OCI-LY7 (cell line): ENCODE measurements around the gene NACA2. TPM values are rescaled to one million over a fixed set of nuclear protein-coding genes. Genes with fewer than 3 reads are reported as not detected.

ENCODE experiments used
- BruUV-seq: library from RNA; stranded (reverse); fragments of 400-500 nt; replicated peaks from 2 replicates; lab custom pipeline; 2021; lab: Mats Ljungman, UMichigan
- CTCF ChIA-PET: fragments of 300-600 bp; sonication (Branson Sonifier 250); formaldehyde crosslinking; loops from one replicate; lab custom pipeline; 2022; ENCODE audit warnings: antibody characterized with exemption; ENCODE audit not compliant: unreplicated experiment; lab: Charles Lee
- POLR2A ChIA-PET: fragments of 300-600 bp; sonication (Branson Sonifier 250); formaldehyde crosslinking; loops from one replicate; lab custom pipeline; 2022; ENCODE audit warnings: antibody characterized with exemption; lab: Charles Lee
- DNase-seq: peaks from one replicate; pipeline ENCODE4 v3.0.0-alpha.2; 2015; ENCODE audit warnings: low spot score
- H2AFZ ChIP-seq: fragments of 200-600 bp; sonication (generic), shearing (Covaris generic); 2 replicates; pipeline ENCODE4 v1.6.1; 2014; ENCODE audit warnings: mild to moderate bottlenecking, antibody characterized with exemption, low read length, moderate library complexity
- H3K27ac ChIP-seq: fragments of 200-600 bp; sonication (generic); 2 replicates; pipeline ENCODE4 v1.5.1; 2014; ENCODE audit warnings: mixed run types, low read depth, mild to moderate bottlenecking, moderate library complexity, low read length, inconsistent platforms; ENCODE audit not compliant: poor library complexity, severe bottlenecking
- H3K36me3 ChIP-seq: fragments of 200-600 bp; sonication (generic); 2 replicates; pipeline ENCODE4 v1.6.1; 2014; ENCODE audit warnings: mild to moderate bottlenecking, antibody characterized with exemption, low read length, moderate library complexity, mixed read lengths; ENCODE audit not compliant: insufficient read depth
- H3K4me1 ChIP-seq: fragments of 200-600 bp; sonication (generic); 2 replicates; pipeline ENCODE4 v1.5.1; 2014; ENCODE audit warnings: mild to moderate bottlenecking, low read length; ENCODE audit not compliant: insufficient read depth, poor library complexity, severe bottlenecking
- H3K4me2 ChIP-seq: fragments of 200-600 bp; sonication (generic); 2 replicates; pipeline ENCODE4 v1.6.1; 2014; ENCODE audit warnings: mild to moderate bottlenecking, low read length
- H3K4me3 ChIP-seq: fragments of 200-600 bp; sonication (generic); 2 replicates; pipeline ENCODE4 v1.5.1; 2014; ENCODE audit warnings: mild to moderate bottlenecking, low read depth, low read length; ENCODE audit not compliant: poor library complexity, severe bottlenecking
- H3K79me2 ChIP-seq: fragments of 200-600 bp; sonication (generic); 2 replicates; pipeline ENCODE4 v1.6.1; 2016; ENCODE audit warnings: low read depth, mild to moderate bottlenecking, low read length, moderate library complexity, mixed read lengths; ENCODE audit not compliant: insufficient read depth
- H3K9me2 ChIP-seq: fragments of 200-600 bp; sonication (generic); 2 replicates; pipeline ENCODE4 v1.6.1; 2016; ENCODE audit warnings: mild to moderate bottlenecking, low read length, mixed read lengths; ENCODE audit not compliant: insufficient read depth
- H3K9me3 ChIP-seq: fragments of 200-600 bp; sonication (generic); 2 replicates; pipeline ENCODE4 v1.6.1; 2014; ENCODE audit warnings: mild to moderate bottlenecking, mixed run types, low read length, mixed read lengths
- H4K20me1 ChIP-seq: fragments of 200-600 bp; sonication (generic); 2 replicates; pipeline ENCODE4 v1.6.1; 2014; ENCODE audit warnings: mild to moderate bottlenecking, antibody characterized with exemption, low read length, moderate library complexity, mixed read lengths; ENCODE audit not compliant: insufficient read depth
- CTCF ChIP-seq: fragments of 200-600 bp; sonication (generic); conservative IDR thresholded peaks from 2 replicates; pipeline ENCODE4 v1.5.1; 2014; ENCODE audit warnings: mild to moderate bottlenecking, antibody characterized with exemption, low read length, moderate library complexity, mixed read lengths
- EZH2phosphoT487 ChIP-seq: fragments of 200-600 bp; sonication (generic); IDR thresholded peaks from 2 replicates; pipeline ENCODE4 v1.6.1; 2018; ENCODE audit warnings: low read depth, borderline replicate concordance, mild to moderate bottlenecking, mixed run types, antibody characterized with exemption, low read length, moderate library complexity, mixed read lengths
- intact Hi-C: fragments of 100-400 bp; cut with micrococcal nuclease; formaldehyde crosslinking; loops from one replicate; pipeline ENCODE4 v1.10.0; 2022; ENCODE audit not compliant: unreplicated experiment
- total RNA-seq, 2 experiments: library from RNA; depleted of rRNA in 1 of 2; stranded (reverse); fragments of >200 nt in 1 of 2; shearing (Covaris generic) in 1 of 2; gene quantifications; 2 replicates each; pipeline ENCODE4 v1.2.3, GENCODE V29; 2014 to 2022

Gene NACA2
- total RNA-seq, 2 experiments from 2014 or later = not detected

- Histone ChIP-seq H3K36me3 (no peaks in the 10 kb centered on the region), H3K9me3 (no peaks in the 10 kb centered on the region), H3K27ac (no peak overlapping the region), H3K4me3 (no peak overlapping the region), H3K4me2 (peak overlapping the region; percentile 10), H3K9me2 (no peaks in the 10 kb centered on the region), H3K4me1 (no peaks in the 10 kb centered on the region), H2AFZ (peak overlapping the region; percentile 50; the same call in 1 of the 2 replicates), H3K79me2 (no peaks in the 10 kb centered on the region), H4K20me1 (no peaks in the 10 kb centered on the region)
- no peak for TF ChIP-seq CTCF
- TF ChIP-seq EZH2phosphoT487 = no peak
- DNase-seq = no peak
- ChIA-PET POLR2A (interaction anchor here (0.6 to 1.1 kb wide), 5 partner anchors 15 to 71 kb away, joined by 3 to 4 read pairs (median 3); no protein-coding TSS in a partner anchor), CTCF (interaction anchor here (0.6 kb wide), 1 partner anchor 13 kb away, joined by 4 read pairs; no protein-coding TSS in a partner anchor)
- BruUV-seq = no TSS peak
- intact Hi-C loops = no loop called here
These were observed 11.7 kb downstream of the NACA2 start for GRCh38 chr17:61579347-61579746.

GRCh38 chr17:61578645-61579044 is 12.4 kb downstream of the NACA2 start:
- Histone ChIP-seq H3K4me3 (no peak overlapping the region), H4K20me1 (no peaks in the 10 kb centered on the region), H3K9me3 (no peaks in the 10 kb centered on the region), H3K4me2 (no peak overlapping the region), H3K9me2 (no peaks in the 10 kb centered on the region), H2AFZ (no peak overlapping the region), H3K27ac (no peak overlapping the region), H3K36me3 (no peaks in the 10 kb centered on the region), H3K79me2 (no peaks in the 10 kb centered on the region), H3K4me1 (no peaks in the 10 kb centered on the region)
- ChIA-PET POLR2A (interaction anchor here (0.6 to 1.1 kb wide), 5 partner anchors 15 to 70 kb away, joined by 3 to 4 read pairs (median 3); no protein-coding TSS in a partner anchor), CTCF (no interaction called here)
- intact Hi-C loops = no loop called here
- no peak for TF ChIP-seq CTCF
- no peak for TF ChIP-seq EZH2phosphoT487
- DNase-seq = no peak
- no TSS peak for BruUV-seq

- H3K4me1 ChIP-seq = no peaks in the 10 kb centered on the region
- no peaks in the 10 kb centered on the region for H3K9me2 ChIP-seq
- H3K79me2 ChIP-seq = no peaks in the 10 kb centered on the region
- H2AFZ ChIP-seq = 0 out of 2 replicates have a peak overlapping the region, but pooled peaks have one; percentile 44
- H4K20me1 ChIP-seq = no peaks in the 10 kb centered on the region
- H3K4me3 ChIP-seq = no peak overlapping the region
- no peaks in the 10 kb centered on the region for H3K36me3 ChIP-seq
- H3K4me2 ChIP-seq = no peak overlapping the region
- ChIA-PET CTCF (interaction anchor here (1.0 kb wide), 1 partner anchor 164 kb away, joined by 3 read pairs; no protein-coding TSS in a partner anchor), POLR2A (interaction anchor here (1.6 kb wide), 1 partner anchor 8 kb away, joined by 4 read pairs; no protein-coding TSS in a partner anchor)
- TF ChIP-seq EZH2phosphoT487 = no peak
- TF ChIP-seq CTCF = no peak
- no TSS peak for BruUV-seq
- H3K27ac ChIP-seq = no peak overlapping the region
- intact Hi-C loops = loop anchor here (1.0 kb wide), 2 partner anchors 159 to 164 kb away; no protein-coding TSS in a partner anchor
- H3K9me3 ChIP-seq = peaks cover 8% of the 10 kb centered on the region; the same call in 1 of the 2 replicates
- no peak for DNase-seq
These were observed 15.0 kb downstream of the NACA2 start for GRCh38 chr17:61575983-61576382.
